AG04449 (cell line): Measurements from ENCODE around the gene ARHGAP32.

Experiments
- CTCF ChIA-PET: fragments of 350-600 bp; formaldehyde crosslinking; extraction: SDS; loops from one replicate; lab custom pipeline; 2021; ENCODE audit warnings: antibody characterized with exemption; lab: Yijun Ruan, JAX
- POLR2A ChIA-PET: fragments of 400-600, 350-600 bp; formaldehyde crosslinking; extraction: SDS; loops from one replicate; lab custom pipeline; 2020; ENCODE audit warnings: antibody characterized with exemption, inconsistent platforms; lab: Yijun Ruan, JAX
- DNase-seq: peaks from one replicate; pipeline ENCODE4 v3.0.0-alpha.2; 2010; ENCODE audit warnings: low read depth, low spot score
- H3K4me3 ChIP-seq: 2 replicates; pipeline ENCODE4 v1.5.1; 2011; ENCODE audit warnings: low read depth, mild to moderate bottlenecking, control low read depth, low read length
- TF ChIP-seq, protein P1 (sequence below): IDR thresholded peaks from one replicate; pipeline ENCODE4 v1.5.1; 2011; ENCODE audit warnings: mild to moderate bottlenecking, moderate library complexity, low read length, control low read depth, inconsistent platforms; ENCODE audit not compliant: insufficient read depth; ENCODE audit errors: missing control alignments

ARHGAP32 gene

DNA sequence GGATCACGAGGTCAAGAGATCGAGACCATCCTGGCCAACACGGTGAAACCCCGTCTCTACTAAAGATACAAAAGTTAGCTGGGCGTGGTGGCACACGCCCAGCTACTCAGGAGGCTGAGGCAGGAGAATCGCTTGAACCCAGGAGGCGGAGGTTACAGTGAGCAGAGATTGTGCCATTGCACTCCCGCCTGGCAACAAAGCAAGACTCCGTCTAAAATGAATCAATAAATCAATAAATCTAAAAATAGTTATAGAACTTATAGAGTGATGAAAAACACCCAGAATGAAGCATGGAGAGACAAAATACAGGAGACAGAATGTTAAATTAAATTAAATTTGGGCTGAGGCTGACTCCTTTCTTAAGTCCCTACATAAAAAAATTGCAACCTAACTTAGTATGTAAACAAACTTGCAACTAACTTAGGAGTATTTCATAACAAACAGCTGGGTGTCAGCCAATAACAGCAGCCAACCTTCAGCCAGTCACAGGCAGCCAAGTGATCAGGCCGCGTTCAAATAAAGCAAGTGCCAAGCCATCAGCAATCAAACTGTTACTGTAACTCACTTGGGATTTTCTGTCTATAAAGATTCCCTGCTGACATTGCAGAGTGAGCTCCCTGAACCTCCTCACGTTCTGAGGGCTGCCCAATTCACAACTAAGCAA lies 242.2 kb downstream of the ARHGAP32 start:
- CTCF ChIA-PET = interaction anchor here (6.4 to 12.5 kb wide), 2 partner anchors 8 to 64 kb away, joined by 89 to 102 read pairs; no protein-coding TSS in a partner anchor
- POLR2A ChIA-PET = no interaction called here
- H3K4me3 ChIP-seq = no peak overlapping the region

DNA sequence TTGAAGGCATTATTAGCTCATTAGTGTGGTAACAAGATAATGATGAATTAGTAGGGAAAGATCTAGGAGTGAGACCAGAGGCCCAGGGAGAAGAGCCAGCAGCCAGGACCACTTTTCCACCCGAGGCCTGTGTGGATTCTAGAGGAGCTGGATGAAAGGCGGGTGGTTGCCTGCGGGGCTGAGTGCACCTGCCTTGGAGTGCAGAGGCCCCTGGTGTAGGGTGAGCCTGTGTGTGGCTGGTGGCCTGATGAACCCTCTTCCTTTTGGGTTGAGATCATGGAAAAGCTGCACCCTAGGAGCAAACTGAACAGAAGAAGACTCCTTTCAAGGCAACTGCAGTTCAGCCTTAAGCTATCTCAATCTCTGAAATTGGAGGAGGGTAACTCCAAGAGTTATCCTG lies 243.5 kb downstream of the ARHGAP32 start:
- TF ChIP-seq, protein P1, sequence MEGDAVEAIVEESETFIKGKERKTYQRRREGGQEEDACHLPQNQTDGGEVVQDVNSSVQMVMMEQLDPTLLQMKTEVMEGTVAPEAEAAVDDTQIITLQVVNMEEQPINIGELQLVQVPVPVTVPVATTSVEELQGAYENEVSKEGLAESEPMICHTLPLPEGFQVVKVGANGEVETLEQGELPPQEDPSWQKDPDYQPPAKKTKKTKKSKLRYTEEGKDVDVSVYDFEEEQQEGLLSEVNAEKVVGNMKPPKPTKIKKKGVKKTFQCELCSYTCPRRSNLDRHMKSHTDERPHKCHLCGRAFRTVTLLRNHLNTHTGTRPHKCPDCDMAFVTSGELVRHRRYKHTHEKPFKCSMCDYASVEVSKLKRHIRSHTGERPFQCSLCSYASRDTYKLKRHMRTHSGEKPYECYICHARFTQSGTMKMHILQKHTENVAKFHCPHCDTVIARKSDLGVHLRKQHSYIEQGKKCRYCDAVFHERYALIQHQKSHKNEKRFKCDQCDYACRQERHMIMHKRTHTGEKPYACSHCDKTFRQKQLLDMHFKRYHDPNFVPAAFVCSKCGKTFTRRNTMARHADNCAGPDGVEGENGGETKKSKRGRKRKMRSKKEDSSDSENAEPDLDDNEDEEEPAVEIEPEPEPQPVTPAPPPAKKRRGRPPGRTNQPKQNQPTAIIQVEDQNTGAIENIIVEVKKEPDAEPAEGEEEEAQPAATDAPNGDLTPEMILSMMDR = no peak
- ChIA-PET POLR2A (no interaction called here), CTCF (interaction anchor here (0.7 to 12.5 kb wide), 10 partner anchors 8 to 777 kb away, joined by 3 to 102 read pairs (median 6); no protein-coding TSS in a partner anchor)
- no peak overlapping the region for H3K4me3 ChIP-seq
- no peak for DNase-seq

More for the DNA sequence above, 242.2 kb downstream of the ARHGAP32 start:
- TF ChIP-seq, protein P1 = no peak
- no peak for DNase-seq

DNA sequence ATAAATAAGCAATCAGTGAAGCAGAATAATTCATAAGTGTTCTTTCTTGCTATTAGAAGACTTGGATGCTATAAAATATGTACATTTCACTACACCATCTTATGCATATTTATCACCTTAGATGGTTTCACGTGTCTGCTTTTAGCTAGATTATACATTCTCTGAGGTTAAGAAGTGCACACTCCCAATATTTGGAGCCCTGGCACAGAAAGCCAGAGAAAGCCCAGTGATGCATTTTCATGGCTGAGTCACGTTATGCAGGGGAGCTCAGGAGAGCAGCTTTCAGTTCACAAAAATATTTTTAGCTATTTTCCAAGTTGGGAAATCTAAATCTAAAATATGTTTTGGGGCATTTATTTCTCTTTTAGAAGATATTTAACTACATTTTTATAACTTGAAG lies 244.4 kb downstream of the ARHGAP32 start:
- ChIA-PET CTCF (interaction anchor here (1.0 to 12.5 kb wide), 7 partner anchors 10 to 776 kb away, joined by 4 to 102 read pairs (median 9); no protein-coding TSS in a partner anchor), POLR2A (no interaction called here)
- H3K4me3 ChIP-seq = no peak overlapping the region
- TF ChIP-seq, protein P1 = no peak
- DNase-seq = no peak

DNA sequence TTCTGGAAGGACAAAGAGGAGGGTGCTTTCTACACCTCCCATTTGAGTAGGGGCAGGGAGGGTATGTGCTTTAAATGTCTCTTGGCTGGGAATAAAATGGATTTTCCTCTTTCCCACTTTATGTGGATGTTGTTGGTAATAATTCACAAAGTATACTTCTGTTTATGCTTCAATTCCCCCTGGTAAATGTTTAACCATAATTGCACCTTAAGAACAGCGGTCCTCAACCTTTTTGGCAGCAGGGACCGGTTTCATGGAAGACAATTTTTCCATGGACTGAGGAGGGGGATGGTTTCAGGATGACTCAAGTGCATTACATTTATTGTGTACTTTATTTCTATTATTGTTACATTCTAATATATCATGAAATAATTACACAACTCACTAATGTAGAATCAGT lies 245.5 kb downstream of the ARHGAP32 start:
- DNase-seq = no peak
- ChIA-PET POLR2A (no interaction called here), CTCF (interaction anchor here (0.8 to 12.5 kb wide), 3 partner anchors 8 to 60 kb away, joined by 4 to 102 read pairs (median 89); no protein-coding TSS in a partner anchor)
- TF ChIP-seq, protein P1 = no peak
- no peak overlapping the region for H3K4me3 ChIP-seq

DNA sequence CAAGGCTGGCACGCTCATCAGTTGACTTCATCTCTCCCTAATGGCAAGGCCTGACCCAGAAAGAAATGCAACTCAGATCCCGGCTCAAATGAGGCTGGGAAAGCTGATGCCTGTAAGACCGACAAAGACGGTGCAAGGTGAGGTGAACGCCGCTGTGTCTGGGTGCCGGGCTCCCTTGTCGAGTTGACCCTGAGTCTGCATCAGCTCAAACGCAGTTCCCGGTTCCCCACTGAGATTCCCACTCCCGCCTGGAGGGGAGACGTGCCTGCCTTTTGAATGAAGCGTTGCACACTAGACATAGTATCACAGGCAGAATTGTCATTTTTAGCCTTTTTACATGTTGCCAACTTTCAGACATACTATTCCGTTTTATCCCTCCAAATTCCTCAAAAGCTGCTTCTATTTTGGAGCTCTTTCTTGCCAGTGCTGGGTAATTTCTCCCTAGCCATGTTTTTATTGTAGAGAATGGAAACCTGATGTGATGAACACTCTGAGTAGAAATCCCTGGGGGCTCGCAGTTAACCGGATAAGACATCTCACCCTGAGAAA lies 248.6 kb downstream of the ARHGAP32 start:
- CTCF ChIA-PET = interaction anchor here (3.5 to 12.5 kb wide), 2 partner anchors 15 to 59 kb away, joined by 16 to 89 read pairs; no protein-coding TSS in a partner anchor
- POLR2A ChIA-PET = no interaction called here
- no peak for DNase-seq

More for the DNA sequence above, 248.6 kb downstream of the ARHGAP32 start:
- H3K4me3 ChIP-seq = no peak overlapping the region
- TF ChIP-seq, protein P1 = no peak
